Cortex of kidney (tissue), 1 donor: ENCODE data around the gene LRRC2.
"Not testable (repeated sequence)": the region's sequence is repeated elsewhere in the genome, so short reads cannot be mapped to it uniquely, and the experiment has no call there.

ENCODE experiments used
- DNase-seq: peaks from one replicate; lab custom pipeline; 2025; lab: John Stamatoyannopoulos, UW

The LRRC2 gene

DNA sequence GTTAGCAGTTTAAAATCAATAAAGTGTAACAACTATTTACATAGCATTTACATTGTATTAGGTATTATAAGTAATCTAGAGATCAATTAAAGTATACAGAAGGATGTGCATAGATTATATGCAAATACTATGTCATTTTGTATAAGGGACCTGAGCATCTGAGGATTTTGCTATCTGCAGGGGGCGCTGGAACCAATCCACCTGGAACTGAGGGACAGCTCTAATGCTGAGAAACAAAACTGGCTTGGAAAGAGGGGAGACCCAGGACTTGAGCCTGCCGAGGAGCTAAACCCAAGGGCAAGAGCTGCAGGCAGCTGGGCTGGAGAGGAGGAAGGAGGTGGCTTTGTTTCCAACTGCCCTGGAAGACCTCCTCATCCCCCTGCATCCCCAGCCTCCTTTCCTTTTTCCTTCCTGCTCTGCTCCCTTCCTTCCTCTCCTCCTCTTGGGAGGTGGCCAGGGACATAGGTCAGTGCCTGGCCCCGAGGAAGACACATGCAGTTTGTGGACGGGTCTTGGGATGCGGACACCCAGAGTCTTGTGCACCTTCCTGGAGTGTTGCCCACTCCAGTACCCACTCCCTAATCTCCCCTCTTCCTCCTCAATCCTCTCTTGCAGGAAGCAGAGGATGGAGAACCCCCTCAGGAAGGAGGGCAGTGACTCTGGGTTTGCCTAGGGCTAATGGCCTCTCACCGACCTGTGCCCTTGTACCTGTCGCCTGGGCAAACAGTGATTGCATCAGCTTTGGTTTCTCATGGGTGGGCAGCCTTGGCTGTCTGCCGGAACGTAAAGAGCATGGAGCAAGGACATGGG is 69.2 kb downstream of the LRRC2 start:
- no peak for DNase-seq

- DNase-seq, result no peak
Observed at GRCh38 chr3:46495901-46496456, 70.1 kb downstream of the LRRC2 start.

- not testable (repeated sequence) for DNase-seq
Observed at GRCh38 chr3:46494491-46494890, 71.6 kb downstream of the LRRC2 start.

- DNase-seq, result no peak
Observed at GRCh38 chr3:46492890-46493547, 73.1 kb downstream of the LRRC2 start.

- no peak for DNase-seq
Observed at GRCh38 chr3:46491089-46492070, 74.7 kb downstream of the LRRC2 start.

GRCh38 chr3:46490338-46491084 is 75.6 kb downstream of the LRRC2 start:
- no peak for DNase-seq

GRCh38 chr3:46489875-46490274 is 76.2 kb downstream of the LRRC2 start:
- DNase-seq, result no peak

DNA sequence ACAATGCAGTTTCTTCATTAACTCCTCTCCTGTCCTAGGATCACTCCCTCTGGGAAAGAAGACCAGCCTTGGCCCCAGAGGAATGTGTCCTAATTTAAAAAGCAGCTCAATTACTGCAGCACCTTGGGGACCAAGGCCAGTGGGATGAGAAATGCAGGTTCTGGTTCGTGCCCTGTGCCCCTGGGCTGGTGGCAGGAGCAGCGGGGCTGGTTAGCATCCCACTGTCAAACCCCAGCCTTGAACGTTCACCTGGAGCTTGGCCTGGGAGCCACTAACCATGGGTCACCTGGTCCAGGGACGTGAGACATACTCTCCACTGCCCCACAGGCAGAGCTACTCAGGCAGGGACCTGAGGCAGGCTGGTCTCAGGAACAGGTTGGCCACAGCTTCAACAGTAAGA is 76.7 kb downstream of the LRRC2 start:
- no peak for DNase-seq

GRCh38 chr3:46488735-46489361 is 77.3 kb downstream of the LRRC2 start:
- no peak for DNase-seq

- no peak for DNase-seq
Observed at GRCh38 chr3:46485779-46486175, 80.3 kb downstream of the LRRC2 start.

GRCh38 chr3:46484911-46485778 is 81.0 kb downstream of the LRRC2 start:
- DNase-seq, result no peak

- DNase-seq, result no peak
Observed at GRCh38 chr3:46484388-46484787, 81.7 kb downstream of the LRRC2 start.

DNA sequence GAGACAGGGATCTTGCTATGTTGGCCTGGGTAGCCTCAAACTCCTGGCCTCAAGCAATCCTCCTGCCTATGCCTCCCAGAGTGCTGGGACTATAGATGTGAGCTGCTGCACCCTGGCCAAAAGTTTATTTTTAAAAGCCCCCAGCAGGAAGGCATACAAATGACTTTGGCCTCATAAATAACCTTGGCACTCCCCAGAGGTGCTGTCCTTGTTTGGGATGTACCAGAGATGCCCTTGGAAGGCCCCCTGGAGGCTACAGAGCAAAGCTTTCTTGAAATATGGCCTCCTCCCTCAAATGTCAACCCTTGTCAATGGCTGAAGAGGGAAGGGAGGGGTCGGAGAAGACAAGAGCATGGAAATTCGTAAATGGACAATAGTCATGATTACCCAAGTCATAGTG is 82.3 kb downstream of the LRRC2 start:
- DNase-seq, result no peak

DNA sequence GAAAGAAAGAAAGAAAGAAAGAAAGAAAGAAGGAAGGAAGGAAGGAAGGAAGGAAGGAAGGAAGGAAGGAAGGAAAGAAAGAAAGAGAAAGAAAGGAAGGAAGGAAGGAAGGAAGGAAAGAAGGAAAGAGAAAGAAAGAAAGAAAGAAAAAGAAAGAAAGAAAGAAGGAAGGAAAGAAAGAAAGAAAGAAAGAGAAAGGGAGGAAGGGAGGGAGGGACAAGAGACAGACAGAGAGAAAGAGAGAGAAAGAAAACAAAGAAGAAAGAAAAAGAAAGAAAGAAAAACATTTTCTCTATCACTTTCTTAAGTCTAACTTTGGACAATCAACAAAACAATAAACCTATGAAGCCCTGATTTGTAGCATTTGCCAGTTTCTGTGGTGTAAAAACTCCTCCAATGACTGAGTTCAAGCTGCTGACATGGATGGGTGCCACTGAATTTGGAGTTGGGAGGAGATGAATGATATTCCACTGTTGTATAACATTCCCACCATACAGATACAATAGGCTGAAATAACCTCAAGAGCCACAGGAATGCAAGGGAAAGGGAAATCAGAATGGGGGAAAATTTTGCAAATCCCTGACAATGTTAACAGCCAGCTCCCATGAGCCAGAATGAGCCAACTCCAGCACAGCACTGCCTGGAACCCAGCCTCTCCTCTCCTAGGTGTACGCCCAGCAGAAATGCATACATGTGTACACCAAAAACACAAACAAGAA is 83.3 kb downstream of the LRRC2 start:
- no peak for DNase-seq

GRCh38 chr3:46481636-46482035 is 84.5 kb downstream of the LRRC2 start:
- DNase-seq, result no peak

DNA sequence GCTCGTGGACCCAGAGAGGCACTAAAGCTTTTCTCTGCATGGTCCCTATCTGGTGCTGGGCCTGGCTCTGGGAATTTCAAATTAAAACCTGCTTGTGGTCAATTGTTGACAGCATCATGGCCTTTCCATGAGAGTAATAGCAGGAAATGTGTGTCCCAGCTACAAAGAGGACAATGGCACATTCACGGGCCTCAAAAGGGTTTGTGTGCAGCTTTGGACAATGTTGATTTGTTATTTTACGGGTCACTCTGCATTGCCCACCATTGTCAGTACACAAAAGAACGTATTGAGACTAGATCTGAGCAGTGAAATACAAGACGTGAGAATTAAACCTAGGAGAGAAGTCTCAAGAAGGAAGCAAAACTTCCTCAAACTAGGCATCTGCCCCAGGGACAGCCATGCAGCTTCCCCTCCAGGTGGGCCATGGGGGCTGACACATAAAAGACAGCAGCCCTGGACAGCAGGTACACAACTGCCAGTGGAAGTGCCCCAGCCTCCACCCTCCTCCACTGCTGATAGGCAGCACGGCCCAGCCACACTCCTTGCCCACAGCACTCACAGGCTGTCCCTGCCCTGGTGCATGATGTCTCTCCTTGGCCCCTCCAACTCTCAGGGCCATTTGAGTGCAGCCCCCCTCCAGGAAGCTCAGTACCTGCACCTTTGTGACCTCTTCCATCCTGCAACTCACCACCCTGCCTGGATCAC is 85.5 kb downstream of the LRRC2 start:
- DNase-seq, result no peak

DNA sequence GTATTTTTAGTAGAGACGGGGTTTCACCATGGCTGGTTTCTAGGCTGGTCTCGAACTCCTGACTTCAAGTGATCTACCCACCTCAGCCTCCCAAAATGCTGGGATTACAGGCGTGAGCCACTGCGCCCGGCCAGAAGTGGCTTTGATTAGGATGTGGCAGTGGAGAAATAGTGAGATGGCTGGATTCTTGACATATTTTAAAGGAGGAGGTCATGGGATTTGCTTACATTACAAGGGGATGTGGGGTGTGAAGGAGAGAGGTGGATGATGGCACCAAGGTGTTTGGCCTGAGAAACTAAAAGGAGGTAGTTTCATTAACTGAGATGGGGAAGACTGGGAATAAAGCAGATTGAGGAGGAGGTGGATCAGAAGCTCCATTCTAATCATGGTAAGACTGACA is 86.4 kb downstream of the LRRC2 start:
- no peak for DNase-seq

- no peak for DNase-seq
Observed at GRCh38 chr3:46479021-46479420, 87.1 kb downstream of the LRRC2 start.

DNA sequence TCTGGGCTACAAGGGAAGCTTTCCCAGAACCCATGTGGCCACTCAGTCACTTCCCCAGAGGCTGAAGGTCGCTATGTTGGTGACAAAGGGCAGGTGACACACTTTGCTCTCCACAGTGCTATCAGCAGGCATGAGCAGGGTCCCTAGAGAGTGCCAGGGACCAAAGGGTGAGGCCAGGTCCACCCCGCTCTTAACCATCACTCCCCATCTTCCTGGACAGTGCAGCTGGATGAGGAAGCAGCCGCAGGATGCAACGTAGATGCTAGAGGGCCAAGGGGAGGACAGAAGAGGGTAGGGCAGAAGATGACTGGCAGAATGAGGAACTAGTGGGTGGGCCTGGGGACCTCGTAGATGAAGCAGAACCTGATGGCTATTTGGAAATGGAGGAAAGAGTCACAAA is 87.8 kb downstream of the LRRC2 start:
- no peak for DNase-seq
